GM19328 (cell line): Measurements from ENCODE around the gene MSLN.
A peak's percentile ranks its signal among the peaks of the same experiment; 100 is the strongest.

ENCODE experiments used
- ATAC-seq: cut with Tn5 transposase; IDR thresholded peaks from one replicate; pipeline ENCODE4 v1.9.1; 2021; ENCODE audit warnings: mild to moderate bottlenecking, moderate library complexity; ENCODE audit not compliant: unreplicated experiment

MSLN gene

GRCh38 chr16:788399-789126 is 28.0 kb downstream of the MSLN start, which contains the start of gene CHTF18:
CHTF18 (plus strand) TSS chr16:788620; CDS start chr16:788685, 65 bp downstream.
- ATAC-seq = peak; percentile 85

GRCh38 chr16:789191-789850 is 28.8 kb downstream of the MSLN start:
- no peak for ATAC-seq

DNA sequence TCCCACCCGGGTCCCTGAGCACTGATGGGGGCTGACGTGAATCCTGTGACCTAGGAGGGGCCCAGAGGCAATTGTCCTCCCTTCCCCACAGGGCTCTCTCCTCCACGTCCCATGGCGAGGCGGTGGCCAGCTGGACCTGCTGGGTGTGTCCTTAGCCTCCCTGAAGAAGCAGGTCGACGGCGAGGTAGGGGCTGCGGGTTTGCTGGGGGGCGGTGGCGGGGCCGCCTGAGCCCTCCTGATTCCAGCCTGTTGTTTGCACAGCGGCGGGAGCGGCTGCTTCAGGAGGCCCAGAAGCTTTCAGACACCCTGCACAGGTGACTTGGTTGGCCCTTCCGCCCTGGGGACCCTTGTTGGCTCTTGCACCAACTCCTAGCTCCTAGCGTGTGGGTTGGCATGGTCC is 29.6 kb downstream of the MSLN start:
- ATAC-seq = no peak

- ATAC-seq = no peak
These were observed 30.6 kb downstream of the MSLN start for GRCh38 chr16:791131-791530.

DNA sequence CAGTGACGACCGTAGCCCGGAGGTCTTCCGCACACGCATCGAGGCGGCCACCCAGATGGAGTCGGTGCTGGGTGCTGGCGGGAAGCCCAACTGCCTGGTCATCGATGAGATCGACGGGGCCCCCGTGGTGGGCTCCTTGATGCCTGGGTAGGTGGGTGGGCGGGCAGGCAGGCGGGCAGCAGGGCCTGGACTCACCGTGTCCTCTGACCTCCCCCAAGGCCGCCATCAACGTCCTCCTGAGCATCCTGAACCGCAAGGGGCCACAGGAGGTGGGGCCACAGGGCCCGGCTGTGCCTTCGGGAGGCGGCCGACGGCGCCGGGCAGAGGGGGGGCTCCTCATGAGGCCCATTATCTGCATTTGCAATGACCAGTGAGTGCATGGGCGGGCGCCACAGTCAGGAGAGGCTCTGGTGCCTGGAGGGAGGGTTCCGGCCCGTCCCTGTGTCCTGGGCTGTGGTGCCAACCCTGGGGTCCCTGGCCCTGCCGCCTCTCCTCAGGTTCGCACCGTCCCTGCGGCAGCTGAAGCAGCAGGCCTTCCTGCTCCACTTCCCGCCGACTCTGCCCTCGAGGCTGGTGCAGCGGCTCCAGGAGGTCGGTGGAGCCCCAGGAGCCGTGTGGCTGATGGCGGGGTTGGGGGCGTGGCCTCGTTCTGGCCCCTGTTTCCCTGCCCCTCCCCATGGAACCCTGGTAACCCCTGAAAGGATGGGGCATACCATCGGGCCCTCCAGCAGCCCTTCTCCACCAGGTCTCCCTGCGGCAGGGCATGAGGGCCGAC is 31.9 kb downstream of the MSLN start:
- no peak for ATAC-seq

GRCh38 chr16:793414-793813 is 32.9 kb downstream of the MSLN start:
- no peak for ATAC-seq

- no peak for ATAC-seq
These were observed 33.7 kb downstream of the MSLN start for GRCh38 chr16:794091-794822.

DNA sequence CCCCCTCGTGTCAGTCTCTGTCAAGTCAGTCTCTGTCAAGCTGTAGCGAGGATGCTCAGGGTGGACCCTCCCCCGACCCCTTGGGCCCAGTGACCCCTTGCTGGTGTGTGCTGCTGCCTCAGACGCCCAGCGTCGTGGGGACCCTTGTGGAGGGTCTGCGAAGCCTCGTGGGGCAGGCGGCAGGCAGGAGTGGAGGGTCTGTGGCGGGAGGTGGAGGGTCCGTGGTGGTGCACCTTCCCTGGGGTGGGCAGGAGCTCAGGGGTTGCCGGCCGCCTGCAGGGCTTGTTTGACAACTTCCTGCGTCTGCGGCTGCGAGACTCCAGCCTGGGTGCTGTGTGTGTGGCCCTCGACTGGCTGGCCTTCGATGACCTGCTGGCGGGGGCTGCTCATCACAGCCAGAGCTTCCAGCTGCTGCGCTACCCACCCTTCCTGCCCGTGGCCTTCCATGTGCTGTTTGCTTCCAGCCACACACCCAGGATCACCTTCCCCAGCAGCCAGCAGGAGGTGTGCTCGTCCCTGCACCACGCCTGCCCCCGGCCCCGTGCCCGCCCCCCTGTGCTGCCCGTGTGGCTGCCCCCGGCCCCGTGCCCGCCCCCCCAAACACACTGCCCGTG is 34.4 kb downstream of the MSLN start:
- no peak for ATAC-seq

DNA sequence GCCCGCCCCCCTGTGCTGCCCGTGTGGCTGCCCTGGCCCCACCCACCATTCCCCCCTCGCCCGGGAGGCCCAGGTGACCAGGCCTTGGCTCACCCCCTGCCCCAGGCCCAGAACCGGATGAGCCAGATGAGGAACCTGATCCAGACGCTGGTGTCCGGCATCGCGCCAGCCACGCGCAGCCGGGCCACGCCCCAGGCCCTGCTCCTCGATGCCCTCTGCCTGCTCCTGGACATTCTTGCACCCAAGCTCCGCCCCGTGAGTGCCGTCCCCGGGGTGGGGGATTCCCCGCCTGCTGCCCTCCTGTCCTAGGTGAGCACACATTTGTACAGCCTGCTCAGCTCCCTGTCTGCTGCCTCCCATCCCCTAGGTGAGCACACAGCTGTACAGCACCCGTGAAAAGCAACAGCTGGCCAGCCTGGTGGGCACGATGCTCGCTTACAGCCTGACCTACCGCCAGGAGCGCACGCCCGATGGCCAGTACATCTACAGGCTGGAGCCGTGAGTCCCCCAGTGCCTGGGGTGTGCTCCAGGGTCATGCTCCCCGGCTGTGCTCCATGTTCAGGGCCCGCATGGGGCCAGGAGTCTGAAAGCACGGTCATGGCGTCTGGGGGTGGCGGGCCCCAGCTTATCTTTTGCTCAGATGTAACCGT is 35.2 kb downstream of the MSLN start:
- no peak for ATAC-seq

DNA sequence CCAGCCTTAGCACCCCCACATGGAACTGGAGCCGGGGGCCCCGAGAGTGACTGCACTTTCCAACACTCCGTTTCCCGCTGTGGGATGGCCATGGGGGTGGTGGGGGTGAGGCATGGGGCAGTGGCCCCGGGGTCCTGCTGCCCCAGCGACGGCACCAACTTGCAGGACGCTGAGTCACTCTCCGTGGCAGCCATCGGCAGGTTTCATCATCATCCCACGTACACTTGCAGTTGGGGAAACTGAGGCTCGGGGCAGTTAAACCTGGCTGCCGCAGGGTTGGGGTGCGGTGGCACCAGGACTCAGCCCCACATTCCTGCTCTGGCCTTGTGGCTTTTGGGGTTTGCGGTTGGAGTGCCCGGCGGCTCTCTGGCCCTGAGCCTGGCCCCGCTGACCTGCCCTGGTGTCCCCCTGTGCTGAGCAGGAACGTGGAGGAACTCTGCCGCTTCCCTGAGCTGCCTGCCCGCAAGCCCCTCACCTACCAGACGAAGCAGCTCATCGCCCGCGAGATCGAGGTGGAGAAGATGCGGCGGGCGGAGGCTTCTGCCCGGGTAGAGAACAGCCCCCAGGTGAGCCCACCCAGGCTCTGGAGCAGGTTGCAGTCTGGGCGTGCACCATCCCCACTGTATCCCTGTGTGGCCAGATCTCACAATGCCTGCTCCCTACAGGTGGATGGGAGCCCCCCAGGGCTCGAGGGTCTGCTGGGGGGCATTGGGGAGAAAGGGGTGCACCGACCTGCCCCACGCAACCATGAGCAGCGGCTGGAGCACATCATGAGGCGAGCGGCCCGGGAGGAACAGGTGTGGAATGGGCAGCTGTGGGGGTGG is 36.0 kb downstream of the MSLN start:
- ATAC-seq = no peak

DNA sequence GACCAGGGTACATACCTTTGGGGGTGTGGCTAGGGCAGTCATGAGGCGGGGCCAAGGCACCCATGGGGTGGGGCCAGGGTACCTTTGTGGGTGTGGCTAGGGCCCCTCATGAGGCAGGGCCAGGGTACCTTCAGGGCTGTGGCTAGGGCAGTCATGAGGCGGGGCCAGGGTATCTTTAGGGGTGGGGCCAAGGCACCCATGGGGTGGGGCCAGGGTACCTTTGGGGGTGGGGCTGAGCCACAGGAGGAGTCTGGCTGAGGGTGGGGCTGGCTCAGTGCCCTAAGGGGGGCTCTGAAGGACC is 36.5 kb downstream of the MSLN start:
- no peak for ATAC-seq

- no peak for ATAC-seq
These were observed 37.2 kb downstream of the MSLN start for GRCh38 chr16:797686-798085.

DNA sequence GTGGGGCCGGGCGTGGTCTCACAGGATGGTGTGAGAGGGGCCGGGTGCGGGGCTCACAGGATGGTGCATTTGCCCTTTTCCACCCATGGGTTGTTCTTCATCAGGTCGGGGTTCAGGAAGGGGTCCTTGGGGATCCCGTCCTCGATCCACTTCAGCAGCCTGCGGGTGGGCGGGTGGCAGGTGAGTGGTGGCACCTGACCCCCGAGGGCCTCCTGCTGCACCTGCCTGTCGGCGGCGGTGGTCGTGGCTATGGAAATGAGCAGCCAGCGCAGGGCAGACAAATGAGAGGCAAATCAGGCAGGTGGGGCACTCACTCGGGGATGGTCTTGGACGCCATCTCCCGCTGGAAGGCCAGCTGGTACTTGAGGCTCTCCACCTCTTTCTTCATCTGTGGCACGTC is 38.1 kb downstream of the MSLN start:
- no peak for ATAC-seq

- no peak for ATAC-seq
These were observed 38.8 kb downstream of the MSLN start for GRCh38 chr16:799111-799947.

DNA sequence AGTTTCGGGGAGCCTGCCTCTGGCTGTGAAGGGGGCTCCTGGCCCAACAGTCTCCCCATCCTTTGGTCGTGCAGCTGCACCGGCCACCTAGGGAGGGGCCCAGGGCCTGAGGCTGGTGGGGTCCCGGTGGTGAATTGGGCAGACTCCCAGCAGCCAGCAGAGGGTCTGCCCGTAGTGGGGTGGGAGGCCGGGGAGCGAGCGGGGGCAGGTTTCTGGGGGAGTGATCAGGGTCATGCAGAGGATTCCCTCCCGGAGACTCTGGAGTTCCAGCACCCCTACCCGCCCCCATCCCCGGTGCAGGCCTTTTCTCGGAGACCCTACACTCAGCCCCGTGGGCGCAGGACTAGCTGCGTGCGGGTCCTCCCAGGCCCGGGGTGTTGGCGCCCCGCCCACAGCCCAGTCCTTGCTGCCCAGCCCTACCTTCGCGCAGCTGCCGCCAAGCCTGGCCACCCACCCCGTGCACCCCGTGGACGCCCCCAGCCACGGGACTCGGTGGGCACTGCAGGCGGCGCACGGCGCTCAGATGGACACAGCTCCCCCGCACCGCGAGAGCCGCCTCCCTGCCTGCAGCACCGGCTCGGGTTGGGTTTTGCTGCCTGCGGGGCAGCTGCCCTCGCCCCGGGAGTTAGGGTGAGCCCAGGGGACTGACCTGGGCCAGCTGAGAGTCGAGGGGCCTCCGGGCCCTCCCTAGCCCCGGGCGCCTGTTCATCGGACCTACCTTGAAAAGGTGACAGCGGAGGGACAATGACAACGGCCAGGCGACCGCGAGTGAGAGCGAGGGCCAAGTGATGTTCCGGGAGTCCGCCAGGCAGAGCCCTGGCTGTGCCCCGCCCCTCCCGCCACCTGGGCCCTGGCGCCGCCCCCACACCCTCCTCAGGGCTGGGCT is 39.7 kb downstream of the MSLN start, which contains the start of gene GNG13:
Gene GNG13 (minus strand): TSS at position 787 of the 886 bp plus-strand sequence. CDS start 1,657 bp downstream, outside the sequence.
- ATAC-seq = no peak

GRCh38 chr16:800834-801511 is 40.4 kb downstream of the MSLN start:
- no peak for ATAC-seq
